Nephron (organoid): Measurements from ENCODE around the gene SYS1.
A peak's percentile ranks its signal among the peaks of the same experiment; 100 is the strongest.

Source experiments
- H3K27ac Mint-ChIP-seq, 3 experiments: 2 replicates each; pipeline ENCODE4 v1.8.0; 2020; ENCODE audit warnings: mixed read lengths in 3 of 3, mild to moderate bottlenecking in 2 of 3, moderate library complexity in 1 of 3
- H3K27me3 Mint-ChIP-seq: 2 replicates; pipeline ENCODE4 v1.8.0; 2021; ENCODE audit warnings: low read depth, mild to moderate bottlenecking, moderate library complexity, mixed read lengths
- H3K36me3 Mint-ChIP-seq: 2 replicates; pipeline ENCODE4 v1.8.0; 2020; ENCODE audit warnings: low read depth, mixed read lengths
- H3K4me1 Mint-ChIP-seq: 2 replicates; pipeline ENCODE4 v1.8.0; 2020; ENCODE audit warnings: mixed read lengths
- H3K4me3 Mint-ChIP-seq, 3 experiments: 2 replicates each; pipeline ENCODE4 v1.8.0; 2020; ENCODE audit warnings: mild to moderate bottlenecking in 3 of 3, mixed read lengths in 3 of 3, moderate library complexity in 2 of 3
- H3K9me3 Mint-ChIP-seq: 2 replicates; pipeline ENCODE4 v1.8.0; 2020; ENCODE audit warnings: mixed read lengths
- CTCF ChIP-seq, 3 experiments: fragments of 200-600 bp; sonication (generic); IDR thresholded peaks; one replicate each; pipeline ENCODE4 v1.5.0; 2021; ENCODE audit warnings: antibody characterized with exemption in 3 of 3; ENCODE audit not compliant: unreplicated experiment in 3 of 3

The SYS1 gene

GRCh38 chr20:45407783-45408645 is 45.1 kb downstream of the SYS1 start, which contains the start of gene DBNDD2:
Gene DBNDD2, plus strand, starts transcription at chr20:45408289. Its CDS starts 179 bp downstream, at chr20:45408468.
- Mint-ChIP-seq H3K27ac (peak within 1 kb of the TSS in 1 of 3 experiments; percentile 24), H3K4me1 (no peaks in the 10 kb centered on the region), H3K27me3 (peaks cover 56% of the 10 kb centered on the region), H3K9me3 (no peaks in the 10 kb centered on the region), H3K36me3 (peaks cover 5% of the 10 kb centered on the region), H3K4me3 (peak within 1 kb of the TSS; percentile 82 to 85 (median 84))
- no peak for TF ChIP-seq CTCF (IDR thresholded peaks at IDR 0.05; ENCODE audit: unreplicated experiment in 3 of 3)

- H3K36me3 Mint-ChIP-seq: no peaks in the 10 kb centered on the region
- H3K4me1 Mint-ChIP-seq: no peaks in the 10 kb centered on the region
- no peaks in the 10 kb centered on the region for H3K9me3 Mint-ChIP-seq
- peaks cover 49% of the 10 kb centered on the region for H3K27me3 Mint-ChIP-seq
- no peak for TF ChIP-seq CTCF (IDR thresholded peaks at IDR 0.05; ENCODE audit: unreplicated experiment in 3 of 3)
- no peak overlapping the region for H3K27ac Mint-ChIP-seq
- H3K4me3 Mint-ChIP-seq: peak overlapping the region; percentile 68 to 74 (median 69)
These were observed 45.8 kb downstream of the SYS1 start for GRCh38 chr20:45408646-45409213.

GRCh38 chr20:45409521-45410272 is 46.7 kb downstream of the SYS1 start:
- H3K27ac Mint-ChIP-seq: no peak overlapping the region
- TF ChIP-seq CTCF (IDR thresholded peaks at IDR 0.05; ENCODE audit: unreplicated experiment in 3 of 3): no peak
- H3K9me3 Mint-ChIP-seq: no peaks in the 10 kb centered on the region
- H3K4me1 Mint-ChIP-seq: no peaks in the 10 kb centered on the region
- no peak overlapping the region for H3K4me3 Mint-ChIP-seq
- peaks cover 39% of the 10 kb centered on the region for H3K27me3 Mint-ChIP-seq
- H3K36me3 Mint-ChIP-seq: no peaks in the 10 kb centered on the region

- Mint-ChIP-seq H3K9me3 (no peaks in the 10 kb centered on the region), H3K4me3 (peak overlapping the region in 1 of 3 experiments; percentile 36)
These were observed 47.9 kb downstream of the SYS1 start for GRCh38 chr20:45410887-45411286.

GRCh38 chr20:45412653-45413052 is 49.7 kb downstream of the SYS1 start:
- peaks cover 17% of the 10 kb centered on the region for H3K27me3 Mint-ChIP-seq
- H3K4me1 Mint-ChIP-seq: peaks cover 18% of the 10 kb centered on the region
- no peaks in the 10 kb centered on the region for H3K36me3 Mint-ChIP-seq
- no peak for TF ChIP-seq CTCF (IDR thresholded peaks at IDR 0.05; ENCODE audit: unreplicated experiment in 3 of 3)
- H3K9me3 Mint-ChIP-seq: no peaks in the 10 kb centered on the region
- H3K27ac Mint-ChIP-seq: no peak overlapping the region
- H3K4me3 Mint-ChIP-seq: peak overlapping the region in 1 of 3 experiments; percentile 26

More at GRCh38 chr20:45410887-45411286, 47.9 kb downstream of the SYS1 start:
- H3K27ac Mint-ChIP-seq: no peak overlapping the region
- H3K4me1 Mint-ChIP-seq: peaks cover 8% of the 10 kb centered on the region
- no peaks in the 10 kb centered on the region for H3K36me3 Mint-ChIP-seq
- TF ChIP-seq CTCF (IDR thresholded peaks at IDR 0.05; ENCODE audit: unreplicated experiment in 3 of 3): no peak
- peaks cover 28% of the 10 kb centered on the region for H3K27me3 Mint-ChIP-seq
